ENCODE data around the gene KCNN3. TPM values are rescaled to one million over a fixed set of nuclear protein-coding genes. Genes with fewer than 3 reads are reported as not detected.

Gene KCNN3
- total RNA-seq: 1 to 10 TPM; 1.9 to 2.2 TPM
- polyA plus RNA-seq (ENCODE audit: insufficient read length in 6 of 6): 1 to 10 TPM; 2.0 to 3.1 (median 2.3) TPM
- long read RNA-seq, donor 1, full-length matches to known transcripts: 1 of 1 reads
- long read RNA-seq, donor 1, partial matches to known transcripts: 0 of 1 reads
- long read RNA-seq, donor 1, other reads (novel, unspliced or antisense): 0 of 1 reads
- long read RNA-seq, donor 2: 0 reads
- long read RNA-seq, donor 3: 0 reads
- long read RNA-seq, donor 4, partial matches to known transcripts: 0 of 1 reads
- long read RNA-seq, donor 4, other reads (novel, unspliced or antisense): 0 of 1 reads
- long read RNA-seq, donor 5: 0 reads
- long read RNA-seq, donor 6: 0 reads
- long read RNA-seq, donor 7, full-length matches to known transcripts: 1 of 1 reads
- long read RNA-seq, donor 7, partial matches to known transcripts: 0 of 1 reads
- long read RNA-seq, donor 7, other reads (novel, unspliced or antisense): 0 of 1 reads
- long read RNA-seq, donor 8: 0 reads
- long read RNA-seq, donor 9: 0 reads
- long read RNA-seq, donor 10: 0 reads
- long read RNA-seq, donor 11, full-length matches to known transcripts: 7 of 7 reads
- long read RNA-seq, donor 11, partial matches to known transcripts: 0 of 7 reads
- long read RNA-seq, donor 11, other reads (novel, unspliced or antisense): 0 of 7 reads
- long read RNA-seq, donor 12: 0 reads

DNA sequence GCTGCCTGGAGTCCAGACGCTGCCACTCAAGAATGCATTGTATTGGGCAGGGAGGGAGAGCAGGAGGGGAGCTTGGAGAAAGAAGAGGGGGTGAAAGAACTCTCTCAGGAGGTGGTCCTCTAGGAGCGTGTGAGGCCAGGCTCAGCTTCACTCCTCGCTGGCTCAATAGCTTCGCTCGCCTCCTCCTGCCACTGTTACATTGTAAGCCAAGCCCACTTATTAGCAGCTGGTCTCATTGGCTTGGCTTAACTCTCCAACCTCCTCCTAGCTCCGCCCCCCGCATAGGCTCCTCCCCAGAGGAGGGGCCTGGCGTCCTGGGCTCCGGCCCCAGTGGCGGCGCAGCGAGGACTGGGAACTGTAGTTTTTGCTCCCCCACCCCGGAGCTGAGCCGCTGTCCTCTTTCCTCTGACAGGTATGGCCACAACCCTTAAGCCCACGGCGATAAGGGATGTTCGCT is at the start of gene KCNN3:
KCNN3 (minus strand) TSS at position 167 of the 457 bp plus-strand sequence. CDS start 317 bp downstream, outside the sequence.
- peaks cover 13 to 28% of the 10 kb centered on the region in 2 donors for H3K4me1 ChIP-seq
- ATAC-seq: peak; percentile 99
- no peaks in the 10 kb centered on the region for H3K9me3 ChIP-seq
- peaks cover 6 to 44% of the 10 kb centered on the region in 2 donors for H3K27me3 ChIP-seq
- no peaks in the 10 kb centered on the region for H3K36me3 ChIP-seq
- DNase-seq: peak; percentile 85 to 96 (median 92)
- peak within 1 kb of the TSS; percentile 12 to 22 for H3K4me3 ChIP-seq
- no peak within 1 kb of the TSS for H3K27ac ChIP-seq
- intact Hi-C loops (cut with DNase I): loop anchor here in 1 of 2 donors (10.0 kb wide), 1 partner anchor 305 kb away; the partner anchor contains the start of gene CHRNB2
- TF ChIP-seq, protein P1, sequence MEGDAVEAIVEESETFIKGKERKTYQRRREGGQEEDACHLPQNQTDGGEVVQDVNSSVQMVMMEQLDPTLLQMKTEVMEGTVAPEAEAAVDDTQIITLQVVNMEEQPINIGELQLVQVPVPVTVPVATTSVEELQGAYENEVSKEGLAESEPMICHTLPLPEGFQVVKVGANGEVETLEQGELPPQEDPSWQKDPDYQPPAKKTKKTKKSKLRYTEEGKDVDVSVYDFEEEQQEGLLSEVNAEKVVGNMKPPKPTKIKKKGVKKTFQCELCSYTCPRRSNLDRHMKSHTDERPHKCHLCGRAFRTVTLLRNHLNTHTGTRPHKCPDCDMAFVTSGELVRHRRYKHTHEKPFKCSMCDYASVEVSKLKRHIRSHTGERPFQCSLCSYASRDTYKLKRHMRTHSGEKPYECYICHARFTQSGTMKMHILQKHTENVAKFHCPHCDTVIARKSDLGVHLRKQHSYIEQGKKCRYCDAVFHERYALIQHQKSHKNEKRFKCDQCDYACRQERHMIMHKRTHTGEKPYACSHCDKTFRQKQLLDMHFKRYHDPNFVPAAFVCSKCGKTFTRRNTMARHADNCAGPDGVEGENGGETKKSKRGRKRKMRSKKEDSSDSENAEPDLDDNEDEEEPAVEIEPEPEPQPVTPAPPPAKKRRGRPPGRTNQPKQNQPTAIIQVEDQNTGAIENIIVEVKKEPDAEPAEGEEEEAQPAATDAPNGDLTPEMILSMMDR (IDR thresholded peaks at IDR 0.05): no peak

DNA sequence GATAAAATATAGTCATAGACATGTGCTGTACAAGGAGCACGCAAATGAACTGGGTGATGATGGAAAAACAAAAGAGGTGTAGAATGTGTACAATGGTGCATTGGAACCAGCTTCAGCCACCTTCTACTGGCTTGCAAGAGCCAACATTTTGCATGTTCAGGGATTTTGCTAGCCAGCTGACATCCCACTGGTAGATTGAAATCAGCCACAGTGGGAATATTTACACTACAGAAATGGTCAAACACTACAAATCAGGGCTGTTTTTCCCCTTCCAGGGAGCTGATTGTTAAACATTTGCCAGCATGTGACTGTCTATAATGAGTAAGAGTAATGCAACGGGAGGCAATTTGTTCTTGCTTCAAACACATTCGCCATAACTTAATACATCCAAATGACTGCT is 43.2 kb upstream of the KCNN3 start:
- H3K4me3 ChIP-seq: no peak overlapping the region
- H3K36me3 ChIP-seq: no peaks in the 10 kb centered on the region
- no peak for ATAC-seq
- peaks cover 0 to 2% of the 10 kb centered on the region in 2 donors for H3K9me3 ChIP-seq
- DNase-seq: no peak
- intact Hi-C loops (cut with DNase I): no loop called here
- H3K27ac ChIP-seq: no peak overlapping the region
- TF ChIP-seq, protein P1 (IDR thresholded peaks at IDR 0.05): no peak
- no peaks in the 10 kb centered on the region for H3K4me1 ChIP-seq
- no peaks in the 10 kb centered on the region for H3K27me3 ChIP-seq

- no peak for ATAC-seq
- DNase-seq: no peak
- Histone ChIP-seq H3K4me3 (no peak overlapping the region), H3K4me1 (no peaks in the 10 kb centered on the region), H3K27me3 (no peaks in the 10 kb centered on the region), H3K27ac (no peak overlapping the region), H3K9me3 (peaks cover 0 to 2% of the 10 kb centered on the region in 2 donors), H3K36me3 (no peaks in the 10 kb centered on the region)
- intact Hi-C loops (cut with DNase I): no loop called here
- TF ChIP-seq, protein P1 (IDR thresholded peaks at IDR 0.05): no peak
These were observed 42.7 kb upstream of the KCNN3 start for GRCh38 chr1:154912755-154913154.

- DNase-seq: no peak
- no peak overlapping the region for H3K27ac ChIP-seq
- intact Hi-C loops (cut with DNase I): no loop called here
- H3K27me3 ChIP-seq: no peaks in the 10 kb centered on the region
- H3K4me3 ChIP-seq: no peak overlapping the region
- ATAC-seq: no peak
- no peaks in the 10 kb centered on the region for H3K36me3 ChIP-seq
- no peaks in the 10 kb centered on the region for H3K4me1 ChIP-seq
- TF ChIP-seq, protein P1 (IDR thresholded peaks at IDR 0.05): no peak
- H3K9me3 ChIP-seq: peaks cover 0 to 2% of the 10 kb centered on the region in 2 donors
These were observed 41.8 kb upstream of the KCNN3 start for GRCh38 chr1:154911691-154912550.

Measured in left lung (tissue), 14 donors.